ENCODE data around the gene P3H3. TPM values are rescaled to one million over a fixed set of nuclear protein-coding genes. Genes with fewer than 3 reads are reported as not detected.
A peak's percentile ranks its signal among the peaks of the same experiment; 100 is the strongest.
"Not testable (repeated sequence)": the region's sequence is repeated elsewhere in the genome, so short reads cannot be mapped to it uniquely, and the experiment has no call there.

P3H3 gene
- total RNA-seq, 2 donors from 2014 or later = 66.1 to 77.7 TPM

GRCh38 chr12:6873094-6874014 lies 45.1 kb downstream of the P3H3 start, which contains the start of gene SPSB2:
SPSB2 (minus strand) TSS chr12:6873303; CDS start chr12:6872901, 402 bp downstream.
- ATAC-seq (ENCODE audit: insufficient number of reproducible peaks, low FRiP score, low read depth) = peak; percentile 90

GRCh38 chr12:6874015-6874368 lies 45.8 kb downstream of the P3H3 start:
- H3K36me3 ChIP-seq = peaks cover 11% of the 10 kb centered on the region
- not testable (repeated sequence) for ATAC-seq (ENCODE audit: insufficient number of reproducible peaks, low FRiP score, low read depth); H3K9me3 ChIP-seq; H3K27me3 ChIP-seq (replicated peaks; ENCODE audit: insufficient read depth); DNase-seq (ENCODE audit: low spot score)
- H3K27ac ChIP-seq = peak overlapping the region; percentile 89 to 94
- H3K4me1 ChIP-seq (ENCODE audit: control insufficient read depth in 1 of 2, low read depth in 2 of 2) = peaks cover 25 to 36% of the 10 kb centered on the region in 2 donors
- H3K4me3 ChIP-seq = peak overlapping the region; percentile 97

More at GRCh38 chr12:6873094-6874014, 45.1 kb downstream of the P3H3 start, which contains the start of gene SPSB2:
- no peak for TF ChIP-seq CTCF (IDR thresholded peaks at IDR 0.05)
- DNase-seq (ENCODE audit: low spot score) = peak; percentile 88
- no peaks in the 10 kb centered on the region for H3K27me3 ChIP-seq (replicated peaks; ENCODE audit: insufficient read depth)
- peak within 1 kb of the TSS; percentile 97 for H3K4me3 ChIP-seq
- no peaks in the 10 kb centered on the region for H3K9me3 ChIP-seq
- peaks cover 11% of the 10 kb centered on the region for H3K36me3 ChIP-seq
- H3K27ac ChIP-seq = peak within 1 kb of the TSS; percentile 89 to 94
- H3K4me1 ChIP-seq (ENCODE audit: control insufficient read depth in 1 of 2, low read depth in 2 of 2) = peaks cover 31 to 42% of the 10 kb centered on the region in 2 donors

GRCh38 chr12:6879824-6880223 lies 51.6 kb downstream of the P3H3 start:
- not testable (repeated sequence) for H3K4me3 ChIP-seq

GRCh38 chr12:6883252-6883651 lies 55.0 kb downstream of the P3H3 start:
- no peak overlapping the region for H3K27ac ChIP-seq
- no peaks in the 10 kb centered on the region for H3K9me3 ChIP-seq
- H3K4me1 ChIP-seq (ENCODE audit: control insufficient read depth in 1 of 2, low read depth in 2 of 2) = no peaks in the 10 kb centered on the region
- TF ChIP-seq CTCF (IDR thresholded peaks at IDR 0.05) = no peak
- no peak for ATAC-seq (ENCODE audit: insufficient number of reproducible peaks, low FRiP score, low read depth)
- peaks cover 13% of the 10 kb centered on the region for H3K36me3 ChIP-seq
- H3K27me3 ChIP-seq (replicated peaks; ENCODE audit: insufficient read depth) = no peaks in the 10 kb centered on the region
- H3K4me3 ChIP-seq = no peak overlapping the region
- DNase-seq (ENCODE audit: low spot score) = no peak

More at GRCh38 chr12:6879824-6880223, 51.6 kb downstream of the P3H3 start:
- H3K27ac ChIP-seq; DNase-seq (ENCODE audit: low spot score); ATAC-seq (ENCODE audit: insufficient number of reproducible peaks, low FRiP score, low read depth); H3K27me3 ChIP-seq (replicated peaks; ENCODE audit: insufficient read depth); H3K9me3 ChIP-seq; H3K4me1 ChIP-seq (ENCODE audit: control insufficient read depth in 1 of 2, low read depth in 2 of 2): not testable (repeated sequence)
- peaks cover 13% of the 10 kb centered on the region for H3K36me3 ChIP-seq

- Histone ChIP-seq H3K4me1 (ENCODE audit: control insufficient read depth in 1 of 2, low read depth in 2 of 2) (no peaks in the 10 kb centered on the region), H3K9me3 (no peaks in the 10 kb centered on the region), H3K4me3 (no peak overlapping the region), H3K27ac (no peak overlapping the region), H3K27me3 (replicated peaks; ENCODE audit: insufficient read depth) (no peaks in the 10 kb centered on the region), H3K36me3 (peaks cover 13% of the 10 kb centered on the region)
- DNase-seq (ENCODE audit: low spot score) = no peak
- no peak for TF ChIP-seq CTCF (IDR thresholded peaks at IDR 0.05)
- ATAC-seq (ENCODE audit: insufficient number of reproducible peaks, low FRiP score, low read depth) = no peak
These were observed 55.5 kb downstream of the P3H3 start for GRCh38 chr12:6883683-6884082.

GRCh38 chr12:6884539-6884938 lies 56.3 kb downstream of the P3H3 start:
- no peak for DNase-seq (ENCODE audit: low spot score)

GRCh38 chr12:6886206-6886999 lies 58.2 kb downstream of the P3H3 start:
- not testable (repeated sequence) for DNase-seq (ENCODE audit: low spot score); H3K27me3 ChIP-seq (replicated peaks; ENCODE audit: insufficient read depth); H3K4me1 ChIP-seq (ENCODE audit: control insufficient read depth in 1 of 2, low read depth in 2 of 2); ATAC-seq (ENCODE audit: insufficient number of reproducible peaks, low FRiP score, low read depth); H3K4me3 ChIP-seq; H3K9me3 ChIP-seq; H3K27ac ChIP-seq
- peaks cover 13% of the 10 kb centered on the region for H3K36me3 ChIP-seq

More at GRCh38 chr12:6884539-6884938, 56.3 kb downstream of the P3H3 start:
- Histone ChIP-seq H3K27me3 (replicated peaks; ENCODE audit: insufficient read depth) (no peaks in the 10 kb centered on the region), H3K36me3 (peaks cover 13% of the 10 kb centered on the region), H3K4me3 (no peak overlapping the region), H3K27ac (no peak overlapping the region), H3K9me3 (no peaks in the 10 kb centered on the region), H3K4me1 (ENCODE audit: control insufficient read depth in 1 of 2, low read depth in 2 of 2) (no peaks in the 10 kb centered on the region)
- no peak for TF ChIP-seq CTCF (IDR thresholded peaks at IDR 0.05)
- no peak for ATAC-seq (ENCODE audit: insufficient number of reproducible peaks, low FRiP score, low read depth)

All from thoracic aorta (tissue), 2 donors.